CD1c-positive myeloid dendritic cell (primary cell): ENCODE measurements around the gene SNTG2.
A peak's percentile ranks its signal among the peaks of the same experiment; 100 is the strongest.
"Not testable (repeated sequence)": the region's sequence is repeated elsewhere in the genome, so short reads cannot be mapped to it uniquely, and the experiment has no call there.

ENCODE experiments used
- DNase-seq: peaks from one replicate; pipeline ENCODE4 v3.0.0-alpha.2; 2016; ENCODE audit errors: extremely low spot score

The SNTG2 gene

GRCh38 chr2:1097101-1097500, 146.5 kb downstream of the SNTG2 start:
- no peak for DNase-seq

- DNase-seq = no peak
Measured at GRCh38 chr2:1099418-1099817, 148.8 kb downstream of the SNTG2 start.

GRCh38 chr2:1101011-1101782, 150.5 kb downstream of the SNTG2 start:
- no peak for DNase-seq

GRCh38 chr2:1101982-1102590, 151.4 kb downstream of the SNTG2 start:
- DNase-seq = no peak

GRCh38 chr2:1104364-1104763, 153.7 kb downstream of the SNTG2 start:
- DNase-seq = no peak

- DNase-seq = not testable (repeated sequence)
Measured at GRCh38 chr2:1106344-1106743, 155.7 kb downstream of the SNTG2 start.

GRCh38 chr2:1115843-1116539, 165.3 kb downstream of the SNTG2 start:
- DNase-seq = no peak

- no peak for DNase-seq
Measured at GRCh38 chr2:1117569-1117968, 166.9 kb downstream of the SNTG2 start.

- no peak for DNase-seq
Measured at GRCh38 chr2:1125217-1125616, 174.6 kb downstream of the SNTG2 start.

GRCh38 chr2:1125633-1126370, 175.2 kb downstream of the SNTG2 start:
- DNase-seq = no peak

GRCh38 chr2:1129982-1130381, 179.3 kb downstream of the SNTG2 start:
- no peak for DNase-seq

GRCh38 chr2:1130922-1131321, 180.3 kb downstream of the SNTG2 start:
- DNase-seq = no peak

- no peak for DNase-seq
Measured at GRCh38 chr2:1132328-1132969, 181.8 kb downstream of the SNTG2 start.

- not testable (repeated sequence) for DNase-seq
Measured at GRCh38 chr2:1133896-1134295, 183.2 kb downstream of the SNTG2 start.

- no peak for DNase-seq
Measured at GRCh38 chr2:1134629-1135028, 184.0 kb downstream of the SNTG2 start.

GRCh38 chr2:1136067-1136466, 185.4 kb downstream of the SNTG2 start:
- DNase-seq = no peak

- DNase-seq = no peak
Measured at GRCh38 chr2:1136846-1137245, 186.2 kb downstream of the SNTG2 start.

- DNase-seq = no peak
Measured at GRCh38 chr2:1137264-1137663, 186.6 kb downstream of the SNTG2 start.

GRCh38 chr2:1137913-1138391, 187.3 kb downstream of the SNTG2 start:
- DNase-seq = no peak

GRCh38 chr2:1140389-1141003, 189.8 kb downstream of the SNTG2 start:
- peak; percentile 15 for DNase-seq

- no peak for DNase-seq
Measured at GRCh38 chr2:1141079-1141478, 190.4 kb downstream of the SNTG2 start.
